NCI-H748 (cell line): ENCODE results near the gene TTC23L.

Experiments
- DNase-seq: peaks from one replicate; lab custom pipeline; 2025; ENCODE audit not compliant: unreplicated experiment; lab: John Stamatoyannopoulos, UW

Gene TTC23L

GRCh38 chr5:34833090-34833489 is 5.9 kb upstream of the TTC23L start:
- no peak for DNase-seq

- DNase-seq, result no peak
Measured at GRCh38 chr5:34833976-34834793, 4.8 kb upstream of the TTC23L start.

DNA sequence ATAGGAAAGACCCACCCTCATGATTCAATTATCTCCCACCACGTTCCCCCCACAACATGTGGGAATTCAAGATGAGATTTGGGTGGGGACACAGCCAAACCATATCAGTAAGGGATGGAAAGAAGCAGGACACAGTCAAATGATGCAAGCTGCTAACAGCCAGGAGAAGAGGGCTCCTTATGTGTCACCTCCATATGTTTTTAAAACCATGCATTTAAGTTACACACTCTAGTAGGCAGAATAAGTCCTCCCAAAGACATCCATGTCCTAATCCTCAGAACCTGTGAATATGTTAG is 4.2 kb upstream of the TTC23L start:
- DNase-seq, result no peak

DNA sequence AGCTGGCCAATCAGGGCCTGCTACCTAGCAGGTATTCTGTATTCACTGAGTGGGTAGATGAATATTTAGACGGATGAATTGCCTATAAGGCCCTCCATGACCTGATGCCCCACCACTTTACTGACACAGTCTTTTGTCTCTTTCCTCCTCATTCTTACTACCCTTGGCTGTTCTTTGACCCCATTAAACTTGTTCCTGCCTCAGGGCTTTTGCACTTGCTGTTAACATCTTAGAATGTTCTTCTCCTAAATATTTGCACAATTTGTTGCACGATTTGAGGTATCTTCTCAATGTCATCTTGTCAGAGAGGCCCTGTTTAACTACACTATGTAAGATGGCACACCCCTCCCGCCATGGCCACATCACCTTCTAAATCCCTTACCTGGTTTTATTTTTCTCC is 3.3 kb upstream of the TTC23L start:
- DNase-seq, result no peak

- no peak for DNase-seq
Measured at GRCh38 chr5:34841816-34842215, 2.9 kb downstream of the TTC23L start.

DNA sequence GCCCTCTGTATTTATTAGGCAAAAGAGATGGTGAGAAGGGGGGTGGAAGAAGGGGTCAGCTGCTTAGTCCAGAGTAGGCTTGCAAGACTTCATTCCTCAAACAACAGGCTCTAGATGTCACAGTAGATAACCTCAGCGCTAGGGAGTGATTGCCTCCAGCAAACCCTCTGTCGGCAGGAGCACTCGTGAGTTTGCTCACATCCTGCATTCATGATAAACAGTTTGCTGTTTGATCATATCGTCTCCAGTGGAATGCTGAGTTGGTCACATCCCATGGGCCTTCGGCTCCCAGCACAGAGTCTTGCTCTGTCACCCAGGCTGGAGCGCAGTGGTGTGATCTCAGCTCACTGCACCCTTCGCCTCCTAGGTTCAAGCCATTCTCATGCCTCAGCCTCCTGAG is 3.6 kb downstream of the TTC23L start:
- DNase-seq, result no peak

DNA sequence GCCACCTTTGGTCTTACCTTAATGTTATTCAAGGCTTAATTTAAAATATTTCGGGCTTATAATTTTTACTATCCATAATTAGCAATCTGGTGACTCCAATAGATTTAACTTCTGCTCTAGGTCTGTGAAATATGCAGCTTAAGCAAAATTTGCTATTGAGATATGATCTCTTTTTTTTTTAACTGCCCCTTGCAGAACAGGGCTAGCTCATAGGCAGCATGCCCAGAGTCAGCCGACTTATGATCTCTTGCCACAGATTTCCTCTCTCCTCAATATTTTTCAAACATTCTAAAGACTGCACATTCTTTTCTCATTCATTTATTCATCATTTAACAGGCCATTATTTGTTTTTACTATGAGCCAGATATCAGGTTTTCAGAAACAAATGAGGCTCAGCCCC is 4.5 kb downstream of the TTC23L start:
- no peak for DNase-seq

GRCh38 chr5:34844106-34844505 is 5.1 kb downstream of the TTC23L start:
- DNase-seq, result no peak

- no peak for DNase-seq
Measured at GRCh38 chr5:34844999-34845398, 6.0 kb downstream of the TTC23L start.

- no peak for DNase-seq
Measured at GRCh38 chr5:34847056-34847455, 8.1 kb downstream of the TTC23L start.

DNA sequence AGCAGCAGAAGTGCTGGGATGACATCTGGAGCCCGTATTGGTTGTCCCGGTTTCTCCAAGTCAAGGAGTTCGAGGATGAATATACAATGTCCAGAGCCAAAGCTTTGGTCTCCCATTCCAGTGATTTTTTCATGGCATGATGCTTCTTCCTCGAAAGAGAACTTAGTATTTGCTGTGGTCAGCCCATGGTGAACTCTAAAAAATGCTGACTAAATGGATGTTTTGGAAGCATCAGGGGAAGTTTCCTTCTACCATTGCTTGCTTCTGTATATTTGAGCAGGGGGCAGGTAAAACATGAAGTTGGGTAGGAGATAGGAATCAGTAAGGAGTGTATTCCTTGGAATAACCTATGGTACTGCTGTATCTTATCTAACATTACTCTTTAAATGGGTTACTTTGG is 8.6 kb downstream of the TTC23L start:
- DNase-seq, result no peak

DNA sequence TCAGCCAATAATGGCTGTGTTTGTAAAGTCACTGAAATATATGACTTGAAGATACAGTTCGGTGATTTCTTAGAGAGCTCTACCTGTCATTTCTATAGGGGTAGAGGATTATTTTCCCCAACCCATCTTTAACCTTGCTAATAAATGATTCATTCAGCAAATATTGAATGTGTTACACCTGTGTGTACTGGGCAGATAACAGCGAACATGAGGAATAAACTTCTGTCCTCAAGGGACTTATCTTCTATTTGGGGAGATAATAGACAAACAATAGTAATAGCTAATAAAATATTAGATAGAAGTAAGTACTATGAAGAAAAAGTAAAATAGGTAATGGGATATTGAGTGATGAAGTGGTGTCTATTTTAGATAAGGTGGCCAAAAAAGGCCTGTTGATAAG is 9.3 kb downstream of the TTC23L start:
- no peak for DNase-seq

- DNase-seq, result no peak
Measured at GRCh38 chr5:34849253-34849652, 10.3 kb downstream of the TTC23L start.

DNA sequence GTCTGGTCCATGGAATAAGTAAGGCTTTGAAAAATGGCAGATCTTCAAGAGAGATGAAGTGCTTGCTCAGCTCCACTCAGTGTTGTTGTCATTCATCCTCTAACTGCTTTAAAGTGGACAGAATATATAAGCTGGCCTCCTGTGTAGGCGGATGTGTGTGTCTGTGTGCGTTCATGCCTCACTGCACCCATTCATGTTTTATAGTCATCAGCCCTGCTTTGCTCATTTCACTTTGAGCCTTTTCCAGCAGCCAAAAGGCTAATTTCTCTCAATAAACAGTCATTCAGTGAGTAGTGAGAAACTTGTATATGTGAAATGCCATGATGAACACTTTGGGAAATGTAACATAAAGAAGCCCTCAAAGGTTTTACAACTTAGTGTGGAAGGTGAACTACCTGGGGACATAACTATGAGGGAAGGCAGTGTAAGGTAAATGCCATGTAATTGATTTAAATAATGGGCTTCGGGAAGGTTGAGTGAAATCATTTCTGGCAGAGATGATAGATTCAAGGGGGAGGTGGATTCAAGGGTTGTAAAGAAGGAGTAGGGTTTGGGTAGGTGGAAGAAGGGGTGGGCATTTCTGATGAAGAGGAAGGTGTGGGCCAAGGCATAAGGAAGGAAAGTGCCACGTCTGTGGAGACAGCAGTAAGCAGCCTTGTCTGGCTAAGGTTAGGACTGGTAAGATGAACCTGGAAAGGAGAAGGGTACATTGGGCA is 15.7 kb downstream of the TTC23L start:
- DNase-seq, result peak; percentile 99

- DNase-seq, result no peak
Measured at GRCh38 chr5:34857161-34857560, 18.2 kb downstream of the TTC23L start.

- no peak for DNase-seq
Measured at GRCh38 chr5:34857894-34858293, 18.9 kb downstream of the TTC23L start.

DNA sequence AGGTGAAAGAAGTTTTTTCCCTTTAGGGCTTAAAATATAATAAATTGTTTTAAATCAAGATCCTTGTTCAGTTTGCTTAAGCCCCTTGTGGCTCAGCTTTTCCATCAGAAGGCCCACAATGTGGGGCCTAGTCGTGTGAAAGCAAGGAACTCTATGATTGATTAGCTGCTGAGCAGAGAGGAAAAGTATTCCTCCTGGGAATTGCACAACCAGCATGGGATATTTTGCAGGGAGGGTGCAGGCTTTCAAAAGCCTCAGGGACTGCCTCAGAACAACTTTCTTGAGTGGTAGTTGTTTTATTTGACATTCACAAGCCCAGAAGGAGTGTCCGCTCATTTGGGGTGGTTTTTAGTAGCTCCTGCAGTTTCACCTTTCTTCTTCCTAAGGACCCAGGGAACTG is 19.8 kb downstream of the TTC23L start:
- no peak for DNase-seq

DNA sequence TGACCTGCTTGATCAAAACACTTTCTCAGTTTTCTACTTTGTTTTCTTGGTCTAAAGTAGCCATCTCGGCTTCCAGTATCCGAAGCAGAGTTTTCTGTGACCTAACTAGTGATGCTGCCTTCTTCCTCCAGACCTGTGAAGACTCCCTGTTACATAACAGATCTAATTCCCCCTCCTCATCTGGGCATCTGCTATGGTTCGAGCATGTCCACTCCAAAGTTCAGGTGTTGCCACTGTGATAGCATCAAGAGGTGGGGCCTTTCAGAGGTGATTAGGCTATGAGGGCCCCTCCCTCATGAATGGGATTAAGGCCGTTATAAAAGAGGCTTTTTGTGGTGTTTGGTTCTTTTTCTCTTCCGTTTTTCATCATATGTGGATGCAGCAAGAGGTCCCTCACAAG is 20.3 kb downstream of the TTC23L start:
- DNase-seq, result no peak

DNA sequence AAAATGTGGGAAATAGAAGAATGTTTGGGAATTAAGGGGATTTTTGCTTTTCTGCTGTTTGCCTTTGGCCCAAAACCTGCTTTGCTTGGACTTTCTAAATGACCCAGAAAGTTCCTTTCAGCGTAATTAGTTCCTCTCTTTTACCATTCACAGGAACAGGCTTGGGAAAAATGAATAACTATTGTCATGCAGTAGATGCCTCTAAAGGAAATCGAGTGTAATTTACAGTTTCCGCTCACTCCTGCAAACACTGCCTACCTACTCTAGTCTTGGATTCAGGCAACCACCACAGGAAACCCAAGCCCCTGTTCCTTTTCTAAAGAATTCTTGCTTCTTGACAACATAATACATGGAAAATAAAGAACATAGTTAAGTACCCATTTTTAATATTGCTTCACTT is 25.0 kb downstream of the TTC23L start:
- no peak for DNase-seq

DNA sequence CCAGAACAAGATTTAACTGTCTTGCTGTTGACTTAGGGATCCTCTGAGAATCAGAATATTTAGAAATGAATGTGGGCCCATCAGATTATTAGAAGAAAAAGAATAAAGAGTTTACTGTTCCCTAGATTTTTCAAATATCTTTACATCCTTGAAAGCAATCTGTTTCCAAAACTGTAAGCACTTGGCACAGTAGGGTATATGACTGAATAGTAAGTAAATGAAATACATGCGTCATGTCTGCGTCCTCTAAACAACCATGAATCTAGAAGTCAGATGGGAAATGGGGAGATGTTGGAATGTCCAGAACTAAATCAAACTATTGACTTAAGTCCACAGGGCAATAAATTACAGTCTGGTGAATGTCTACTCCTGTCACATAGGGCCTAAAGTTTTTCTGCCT is 26.1 kb downstream of the TTC23L start:
- DNase-seq, result no peak

DNA sequence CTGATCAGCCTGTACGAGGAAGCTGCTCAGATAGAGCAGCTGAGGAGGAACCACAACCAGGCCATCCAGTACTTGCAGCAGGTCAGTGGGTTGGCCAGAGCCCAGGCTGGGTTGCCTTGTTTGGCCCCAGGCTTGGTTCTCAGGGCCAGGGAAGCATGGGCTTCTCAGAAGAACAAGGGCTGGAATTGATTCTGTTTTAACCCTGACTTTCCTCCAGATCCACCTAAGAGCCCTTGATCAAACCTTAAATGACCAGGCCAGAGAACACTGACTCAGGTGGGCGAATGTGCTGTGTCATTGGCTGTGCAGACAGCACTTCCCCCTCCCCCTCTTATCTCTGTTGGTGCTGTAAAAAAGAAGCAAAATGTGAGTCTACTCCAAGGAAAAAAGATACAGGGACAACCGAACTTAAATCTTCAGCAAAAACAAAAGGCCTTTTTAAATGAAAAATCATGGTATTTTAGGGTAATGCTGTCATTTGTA is 28.1 kb downstream of the TTC23L start:
- DNase-seq, result no peak

DNA sequence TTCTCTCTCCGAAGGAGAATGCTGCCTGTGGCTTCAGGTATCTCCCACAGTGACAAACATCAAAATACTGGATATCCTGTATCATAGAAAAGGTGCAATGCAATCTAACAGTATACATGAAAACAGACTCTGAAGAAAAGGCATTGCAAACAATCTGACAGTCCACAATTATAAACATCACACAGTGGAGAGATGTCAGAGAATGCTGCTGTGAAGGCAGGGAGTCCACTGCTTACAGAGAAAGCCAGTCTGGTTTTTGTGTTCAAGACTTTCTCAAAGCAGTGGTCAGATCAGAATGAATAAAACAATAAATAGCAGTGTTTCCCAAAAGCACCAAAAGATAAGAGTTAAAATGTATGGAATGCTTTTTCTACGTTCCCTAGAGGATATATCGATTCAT is 28.7 kb downstream of the TTC23L start:
- no peak for DNase-seq

DNA sequence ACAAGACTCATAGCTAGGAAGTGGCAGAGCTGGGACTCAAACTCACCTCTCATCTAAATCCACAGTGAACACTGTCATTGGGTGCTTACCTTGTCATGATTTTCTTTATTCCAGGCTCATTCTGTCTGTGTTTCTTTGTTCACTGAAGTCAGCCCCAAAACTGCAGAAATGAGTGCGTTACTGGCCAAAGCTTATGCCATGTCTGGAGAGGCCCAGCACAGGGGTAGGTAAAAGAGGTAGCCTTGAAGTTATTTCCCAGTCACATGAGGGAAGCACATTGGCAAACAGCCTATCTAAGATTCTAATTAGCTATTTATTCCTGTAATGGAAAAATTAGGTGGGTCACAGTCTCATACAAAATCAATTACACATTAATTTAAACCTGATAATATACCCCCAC is 29.8 kb downstream of the TTC23L start:
- no peak for DNase-seq
